ENCODE data around the gene ATP2C1. TPM values are rescaled to one million over a fixed set of nuclear protein-coding genes. Genes with fewer than 3 reads are reported as not detected.
"Not testable (repeated sequence)": the region's sequence is repeated elsewhere in the genome, so short reads cannot be mapped to it uniquely, and the experiment has no call there.

The ATP2C1 gene
- total RNA-seq, 2 experiments from 2014 or later = 64.0 to 65.7 TPM

DNA sequence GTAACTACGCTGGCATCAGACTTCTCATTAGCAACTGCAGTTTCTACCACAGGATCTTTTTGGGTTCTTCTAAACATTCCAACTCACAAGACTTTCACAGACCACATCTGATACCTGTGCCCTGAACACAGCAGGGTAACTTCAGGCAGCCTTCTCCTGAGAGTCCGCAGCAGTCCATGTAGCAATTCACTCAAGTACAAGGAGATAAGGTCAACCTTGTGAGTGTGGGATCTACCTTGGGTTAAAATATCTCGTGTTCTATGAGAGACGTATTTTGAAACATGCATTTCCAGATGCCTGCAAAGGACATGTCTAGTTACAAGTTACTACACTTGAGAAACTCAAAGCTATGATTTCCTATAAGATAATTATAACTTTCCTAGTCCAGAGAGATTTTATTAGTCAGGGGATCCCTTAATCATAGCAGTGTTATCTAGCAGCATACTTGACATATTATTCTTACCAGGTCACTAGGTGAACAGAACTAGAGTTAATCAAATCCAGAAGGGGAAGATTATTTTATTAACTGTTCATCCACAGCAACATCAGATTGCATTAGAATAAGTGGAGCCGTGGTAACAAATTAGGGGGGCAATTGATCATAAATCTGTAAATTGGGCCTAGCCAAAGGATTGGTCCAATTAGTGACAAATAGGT, 66.4 kb downstream of the ATP2C1 start:
- DNase-seq (no peak), ATAC-seq (no peak)
- CTCF ChIA-PET = no interaction called here
- H3K27me3 Mint-ChIP-seq = no peaks in the 10 kb centered on the region
- no peak overlapping the region for H3K27ac Mint-ChIP-seq
- H3K4me3 Mint-ChIP-seq = no peak overlapping the region
- no peaks in the 10 kb centered on the region for H3K4me1 Mint-ChIP-seq
- H3K9me3 Mint-ChIP-seq (ENCODE audit: low read depth) = no peaks in the 10 kb centered on the region
- peaks cover 52% of the 10 kb centered on the region for H3K36me3 Mint-ChIP-seq

DNA sequence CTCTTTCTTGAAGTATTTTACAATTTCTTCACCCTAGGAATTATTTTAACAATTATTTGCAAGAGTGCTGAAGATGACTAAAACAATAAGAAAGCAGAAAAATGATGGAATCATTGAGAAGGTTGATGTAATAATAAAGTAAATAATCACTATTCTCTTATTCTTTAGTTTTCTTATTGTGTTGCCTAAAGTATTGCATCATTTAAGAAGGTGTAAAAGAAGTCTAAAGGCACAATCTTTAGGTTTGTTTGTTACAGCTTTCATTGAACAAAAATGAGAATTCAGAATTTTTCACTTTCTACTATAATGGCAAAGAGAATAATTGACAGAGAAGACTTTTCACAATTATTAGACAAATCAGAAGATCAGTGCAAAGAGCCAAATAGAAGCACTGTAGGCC, 67.6 kb downstream of the ATP2C1 start:
- no peak for ATAC-seq
- H3K4me3 Mint-ChIP-seq = no peak overlapping the region
- no peaks in the 10 kb centered on the region for H3K27me3 Mint-ChIP-seq
- no peaks in the 10 kb centered on the region for H3K9me3 Mint-ChIP-seq (ENCODE audit: low read depth)
- H3K4me1 Mint-ChIP-seq = no peaks in the 10 kb centered on the region
- DNase-seq = no peak
- CTCF ChIA-PET = no interaction called here
- H3K27ac Mint-ChIP-seq = no peak overlapping the region
- peaks cover 51% of the 10 kb centered on the region for H3K36me3 Mint-ChIP-seq

GRCh38 chr3:130963444-130963843, 69.6 kb downstream of the ATP2C1 start:
- Mint-ChIP-seq H3K27ac (no peak overlapping the region), H3K27me3 (no peaks in the 10 kb centered on the region), H3K4me3 (no peak overlapping the region), H3K4me1 (no peaks in the 10 kb centered on the region), H3K36me3 (peaks cover 54% of the 10 kb centered on the region), H3K9me3 (ENCODE audit: low read depth) (no peaks in the 10 kb centered on the region)
- CTCF ChIA-PET = no interaction called here
- DNase-seq (no peak), ATAC-seq (no peak)

- ATAC-seq = no peak
- peaks cover 55% of the 10 kb centered on the region for H3K36me3 Mint-ChIP-seq
- no peaks in the 10 kb centered on the region for H3K9me3 Mint-ChIP-seq (ENCODE audit: low read depth)
- H3K27me3 Mint-ChIP-seq = no peaks in the 10 kb centered on the region
- no peak for DNase-seq
- no peak overlapping the region for H3K27ac Mint-ChIP-seq
- no peaks in the 10 kb centered on the region for H3K4me1 Mint-ChIP-seq
- H3K4me3 Mint-ChIP-seq = no peak overlapping the region
- CTCF ChIA-PET = no interaction called here
Measured at GRCh38 chr3:130963878-130964277, 70.0 kb downstream of the ATP2C1 start.

GRCh38 chr3:130967281-130967680, 73.4 kb downstream of the ATP2C1 start:
- Mint-ChIP-seq H3K4me1 (peaks cover 4% of the 10 kb centered on the region), H3K36me3 (peaks cover 56% of the 10 kb centered on the region), H3K27me3 (no peaks in the 10 kb centered on the region), H3K9me3 (ENCODE audit: low read depth) (no peaks in the 10 kb centered on the region), H3K4me3 (no peak overlapping the region), H3K27ac (no peak overlapping the region)
- DNase-seq = no peak
- CTCF ChIA-PET = no interaction called here
- no peak for ATAC-seq

GRCh38 chr3:130968221-130968620, 74.3 kb downstream of the ATP2C1 start:
- ATAC-seq = no peak
- H3K9me3 Mint-ChIP-seq (ENCODE audit: low read depth) = no peaks in the 10 kb centered on the region
- peaks cover 55% of the 10 kb centered on the region for H3K36me3 Mint-ChIP-seq
- CTCF ChIA-PET = no interaction called here
- H3K27ac Mint-ChIP-seq = no peak overlapping the region
- H3K27me3 Mint-ChIP-seq = no peaks in the 10 kb centered on the region
- DNase-seq = no peak
- peaks cover 4% of the 10 kb centered on the region for H3K4me1 Mint-ChIP-seq
- no peak overlapping the region for H3K4me3 Mint-ChIP-seq

DNA sequence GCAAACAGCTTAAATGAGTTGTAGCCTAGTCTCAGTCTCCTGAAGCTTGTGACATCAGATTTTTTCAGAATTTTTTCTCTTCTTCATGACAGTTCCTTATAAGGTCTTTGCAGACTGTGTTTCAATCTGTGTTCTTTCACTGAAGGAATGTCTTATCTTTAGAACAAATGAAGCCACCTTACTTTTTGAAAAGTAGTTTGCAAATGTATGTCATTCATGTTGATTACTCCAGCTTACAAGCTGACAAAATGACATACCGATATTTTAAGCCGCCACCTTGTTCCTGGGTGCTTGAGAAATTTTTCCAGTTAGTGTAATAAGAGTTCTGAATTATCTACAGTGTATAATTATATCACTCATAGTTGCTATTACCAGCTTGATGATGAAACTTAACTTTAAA, 75.7 kb downstream of the ATP2C1 start:
- peaks cover 4% of the 10 kb centered on the region for H3K4me1 Mint-ChIP-seq
- CTCF ChIA-PET = no interaction called here
- ATAC-seq (no peak), DNase-seq (no peak)
- no peak overlapping the region for H3K27ac Mint-ChIP-seq
- no peaks in the 10 kb centered on the region for H3K27me3 Mint-ChIP-seq
- H3K36me3 Mint-ChIP-seq = peaks cover 49% of the 10 kb centered on the region
- H3K4me3 Mint-ChIP-seq = no peak overlapping the region
- no peaks in the 10 kb centered on the region for H3K9me3 Mint-ChIP-seq (ENCODE audit: low read depth)

- no peak overlapping the region for H3K27ac Mint-ChIP-seq
Measured at GRCh38 chr3:130971208-130971607, 77.3 kb downstream of the ATP2C1 start.

DNA sequence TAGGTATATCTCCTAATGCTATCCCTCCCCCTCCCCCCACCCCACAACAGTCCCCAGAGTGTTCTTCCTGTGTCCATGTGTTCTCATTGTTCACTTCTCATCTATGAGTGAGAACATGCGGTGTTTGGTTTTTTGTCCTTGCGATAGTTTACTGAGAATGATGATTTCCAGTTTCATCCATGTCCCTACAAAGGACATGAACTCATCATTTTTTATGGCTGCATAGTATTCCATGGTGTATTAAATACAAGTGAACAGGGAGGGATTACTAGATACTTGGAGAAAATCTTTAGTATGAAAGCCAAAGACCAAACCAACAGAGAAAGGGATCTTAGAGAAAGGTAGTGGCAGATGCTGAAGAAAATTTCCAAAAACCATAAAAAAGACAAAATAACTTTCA, 78.7 kb downstream of the ATP2C1 start:
- CTCF ChIA-PET; H3K27ac Mint-ChIP-seq; DNase-seq; ATAC-seq; H3K9me3 Mint-ChIP-seq (ENCODE audit: low read depth); H3K4me1 Mint-ChIP-seq; H3K4me3 Mint-ChIP-seq; H3K27me3 Mint-ChIP-seq: not testable (repeated sequence)
- peaks cover 36% of the 10 kb centered on the region for H3K36me3 Mint-ChIP-seq

More at GRCh38 chr3:130971208-130971607, 77.3 kb downstream of the ATP2C1 start:
- ATAC-seq = no peak
- CTCF ChIA-PET = no interaction called here
- DNase-seq = no peak
- Mint-ChIP-seq H3K9me3 (ENCODE audit: low read depth) (no peaks in the 10 kb centered on the region), H3K36me3 (peaks cover 42% of the 10 kb centered on the region), H3K4me1 (peaks cover 4% of the 10 kb centered on the region), H3K4me3 (no peak overlapping the region), H3K27me3 (no peaks in the 10 kb centered on the region)

DNA sequence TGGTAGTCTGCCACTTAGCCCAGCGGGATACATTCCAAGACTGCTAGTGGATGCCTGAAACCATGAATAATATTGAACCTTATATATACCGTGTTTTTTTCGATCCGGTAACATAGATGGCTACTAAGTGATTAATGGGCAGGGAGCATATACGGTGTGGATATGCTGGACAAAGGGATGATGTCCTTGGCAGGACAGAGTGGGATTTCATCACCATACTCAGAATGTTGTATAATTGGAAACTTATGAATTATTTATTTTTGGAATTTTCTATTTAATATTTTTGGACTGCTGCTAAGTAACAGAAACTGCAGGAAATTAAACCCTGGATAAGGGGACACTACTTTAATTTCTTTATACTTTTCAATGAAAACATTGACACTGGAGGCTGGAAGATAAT, 79.5 kb downstream of the ATP2C1 start:
- DNase-seq (no peak), ATAC-seq (no peak)
- CTCF ChIA-PET = no interaction called here
- no peaks in the 10 kb centered on the region for H3K9me3 Mint-ChIP-seq (ENCODE audit: low read depth)
- H3K27me3 Mint-ChIP-seq = no peaks in the 10 kb centered on the region
- H3K27ac Mint-ChIP-seq = no peak overlapping the region
- peaks cover 31% of the 10 kb centered on the region for H3K36me3 Mint-ChIP-seq
- H3K4me1 Mint-ChIP-seq = peaks cover 4% of the 10 kb centered on the region
- H3K4me3 Mint-ChIP-seq = no peak overlapping the region

GRCh38 chr3:130974201-130974600, 80.3 kb downstream of the ATP2C1 start:
- no peak overlapping the region for H3K27ac Mint-ChIP-seq
- DNase-seq (no peak), ATAC-seq (no peak)
- peaks cover 29% of the 10 kb centered on the region for H3K36me3 Mint-ChIP-seq
- CTCF ChIA-PET = no interaction called here
- H3K27me3 Mint-ChIP-seq = no peaks in the 10 kb centered on the region
- H3K4me1 Mint-ChIP-seq = peaks cover 4% of the 10 kb centered on the region
- H3K4me3 Mint-ChIP-seq = no peak overlapping the region
- no peaks in the 10 kb centered on the region for H3K9me3 Mint-ChIP-seq (ENCODE audit: low read depth)

GRCh38 chr3:130975251-130975650, 81.4 kb downstream of the ATP2C1 start:
- H3K36me3 Mint-ChIP-seq = peaks cover 25% of the 10 kb centered on the region
- CTCF ChIA-PET = no interaction called here
- H3K27ac Mint-ChIP-seq = no peak overlapping the region

GRCh38 chr3:130976706-130977105, 82.8 kb downstream of the ATP2C1 start:
- H3K27ac Mint-ChIP-seq = no peak overlapping the region

More at GRCh38 chr3:130975251-130975650, 81.4 kb downstream of the ATP2C1 start:
- no peak for ATAC-seq
- Mint-ChIP-seq H3K4me3 (no peak overlapping the region), H3K9me3 (ENCODE audit: low read depth) (no peaks in the 10 kb centered on the region), H3K4me1 (peaks cover 4% of the 10 kb centered on the region), H3K27me3 (no peaks in the 10 kb centered on the region)
- DNase-seq = no peak

DNA sequence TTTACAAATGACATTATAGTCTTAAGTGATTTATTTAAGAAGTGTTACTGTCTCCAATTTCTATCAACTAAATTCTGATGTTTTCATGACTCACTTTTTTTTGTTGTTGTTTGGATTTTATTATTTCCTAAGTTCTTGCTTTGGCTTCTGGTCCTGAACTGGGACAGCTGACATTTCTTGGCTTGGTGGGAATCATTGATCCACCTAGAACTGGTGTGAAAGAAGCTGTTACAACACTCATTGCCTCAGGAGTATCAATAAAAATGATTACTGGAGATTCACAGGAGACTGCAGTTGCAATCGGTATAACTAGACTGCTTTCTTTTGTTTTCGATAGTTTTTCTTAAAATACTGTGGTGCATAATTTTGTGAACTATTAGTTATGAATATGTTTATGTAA, 85.2 kb downstream of the ATP2C1 start:
- no peaks in the 10 kb centered on the region for H3K9me3 Mint-ChIP-seq (ENCODE audit: low read depth)
- CTCF ChIA-PET = no interaction called here
- peaks cover 16% of the 10 kb centered on the region for H3K36me3 Mint-ChIP-seq
- no peaks in the 10 kb centered on the region for H3K4me1 Mint-ChIP-seq
- no peak for DNase-seq
- H3K27me3 Mint-ChIP-seq = no peaks in the 10 kb centered on the region
- no peak overlapping the region for H3K4me3 Mint-ChIP-seq
- no peak overlapping the region for H3K27ac Mint-ChIP-seq
- no peak for ATAC-seq

More at GRCh38 chr3:130976706-130977105, 82.8 kb downstream of the ATP2C1 start:
- H3K36me3 Mint-ChIP-seq = peaks cover 16% of the 10 kb centered on the region
- ATAC-seq (no peak), DNase-seq (no peak)
- no peaks in the 10 kb centered on the region for H3K9me3 Mint-ChIP-seq (ENCODE audit: low read depth)
- no peaks in the 10 kb centered on the region for H3K4me1 Mint-ChIP-seq
- CTCF ChIA-PET = no interaction called here
- no peaks in the 10 kb centered on the region for H3K27me3 Mint-ChIP-seq
- no peak overlapping the region for H3K4me3 Mint-ChIP-seq

DNA sequence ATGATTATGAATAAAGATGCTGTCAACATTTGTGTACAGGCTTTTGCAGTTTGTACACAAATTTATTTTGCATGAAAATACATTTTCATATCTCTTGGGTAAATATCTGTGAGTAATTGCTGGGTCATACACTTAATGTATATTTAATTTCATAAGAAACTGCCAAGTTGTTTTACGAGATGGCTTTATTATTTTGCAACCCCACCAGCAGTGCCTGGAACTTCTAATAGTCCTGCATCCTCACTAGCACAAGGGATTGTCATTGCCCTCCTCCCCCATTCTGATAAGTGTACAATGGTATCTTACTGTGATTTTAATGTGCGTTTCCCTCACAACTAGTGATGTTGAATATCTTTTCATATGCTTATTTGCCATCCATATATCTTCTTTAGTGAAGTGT, 87.6 kb downstream of the ATP2C1 start:
- CTCF ChIA-PET = no interaction called here
- DNase-seq = no peak
- Mint-ChIP-seq H3K36me3 (peaks cover 17% of the 10 kb centered on the region), H3K4me3 (no peak overlapping the region), H3K9me3 (ENCODE audit: low read depth) (no peaks in the 10 kb centered on the region), H3K4me1 (no peaks in the 10 kb centered on the region), H3K27me3 (no peaks in the 10 kb centered on the region), H3K27ac (no peak overlapping the region)
- ATAC-seq = no peak
